HepG2 (cell line): ENCODE measurements around the gene RNASE11. TPM values are rescaled to one million over a fixed set of nuclear protein-coding genes. Genes with fewer than 3 reads are reported as not detected.

Experiments
- ATF7 ChIP-seq, 2 experiments: fragments of 450-650 bp in 1 of 2; sonication (generic) in 1 of 2; formaldehyde crosslinking in 1 of 2; IDR thresholded peaks; 2 replicates each; pipeline versions ENCODE4 v1.4.0 to v1.6.1; 2016 to 2020; ENCODE audit warnings: antibody characterized with exemption in 1 of 2, mild to moderate bottlenecking in 1 of 2, missing genetic modification reagents in 1 of 2
- ATF7-NPFF ChIP-seq: sonication (generic); formaldehyde crosslinking; IDR thresholded peaks from 2 replicates; pipeline ENCODE4 v1.8.1; 2023; ENCODE audit warnings: mild to moderate bottlenecking, low read depth, missing genetic modification reagents, moderate library complexity
- CREBL2 ChIP-seq: sonication (generic); formaldehyde crosslinking; IDR thresholded peaks from 2 replicates; pipeline ENCODE4 v1.8.1; 2023; ENCODE audit warnings: missing genetic modification reagents, mild to moderate bottlenecking, borderline replicate concordance
- FLYWCH1 ChIP-seq: sonication (generic); formaldehyde crosslinking; IDR thresholded peaks from 2 replicates; pipeline ENCODE4 v1.8.1; 2023; ENCODE audit warnings: mild to moderate bottlenecking, missing genetic modification reagents
- HES4 ChIP-seq: sonication (generic); formaldehyde crosslinking; IDR thresholded peaks from 2 replicates; pipeline ENCODE4 v1.9.0; 2021; ENCODE audit warnings: mild to moderate bottlenecking, missing genetic modification reagents, borderline replicate concordance
- HNF1B ChIP-seq: sonication (generic); formaldehyde crosslinking; IDR thresholded peaks from 2 replicates; pipeline ENCODE4 v1.5.1; 2020; ENCODE audit warnings: mild to moderate bottlenecking, moderate library complexity, missing genetic modification reagents
- HNRNPL ChIP-seq: fragments of 200-400 bp; formaldehyde crosslinking; IDR thresholded peaks from 2 replicates; pipeline ENCODE4 v1.6.1; 2017; ENCODE audit warnings: mild to moderate bottlenecking, low read depth, low read length
- MAX ChIP-seq: IDR thresholded peaks from 2 replicates; pipeline ENCODE4 v1.6.1; 2012; ENCODE audit warnings: inconsistent platforms
- MIXL1 ChIP-seq: IDR thresholded peaks from 2 replicates; pipeline ENCODE4 v1.6.1; 2016
- NR3C1 ChIP-seq: sonication (generic); formaldehyde crosslinking; IDR thresholded peaks from 2 replicates; pipeline ENCODE4 v1.4.0; 2020; ENCODE audit warnings: missing genetic modification reagents
- NRL ChIP-seq: sonication (generic); formaldehyde crosslinking; IDR thresholded peaks from 2 replicates; pipeline ENCODE4 v1.5.0; 2020; ENCODE audit warnings: missing genetic modification reagents, mild to moderate bottlenecking, moderate library complexity, borderline replicate concordance
- PBX3 ChIP-seq: sonication (generic); formaldehyde crosslinking; IDR thresholded peaks from 2 replicates; pipeline ENCODE4 v1.8.1; 2023; ENCODE audit warnings: missing genetic modification reagents, inconsistent platforms, borderline replicate concordance
- PCBP1 ChIP-seq: fragments of 200-400 bp; formaldehyde crosslinking; IDR thresholded peaks from 2 replicates; pipeline ENCODE4 v1.6.1; 2017; ENCODE audit warnings: mild to moderate bottlenecking, low read depth, low read length, borderline replicate concordance
- SMYD3 ChIP-seq: sonication (generic); formaldehyde crosslinking; IDR thresholded peaks from 2 replicates; pipeline ENCODE4 v1.8.1; 2023; ENCODE audit warnings: mild to moderate bottlenecking, missing genetic modification reagents
- TBL1XR1 ChIP-seq: fragments of 150-350 bp; IDR thresholded peaks from 2 replicates; pipeline ENCODE4 v1.6.1; 2014; ENCODE audit warnings: borderline replicate concordance, low read length; ENCODE audit not compliant: partially characterized antibody
- TCF12 ChIP-seq, 2 experiments: fragments of 450-650 bp in 1 of 2; sonication (generic) in 1 of 2; formaldehyde crosslinking in 1 of 2; IDR thresholded peaks; 2 replicates each; pipeline versions ENCODE4 v1.6.1 to v1.8.0; 2017 to 2022; ENCODE audit warnings: antibody characterized with exemption in 1 of 2, mild to moderate bottlenecking in 1 of 2, missing genetic modification reagents in 1 of 2, moderate library complexity in 1 of 2
- TCF7 ChIP-seq: sonication (generic); IDR thresholded peaks from 2 replicates; pipeline ENCODE4 v1.6.1; 2016; ENCODE audit warnings: antibody characterized with exemption, low read depth
- ZC3H4 ChIP-seq: sonication (generic); formaldehyde crosslinking; IDR thresholded peaks from 2 replicates; pipeline ENCODE4 v1.4.0; 2020; ENCODE audit warnings: missing genetic modification reagents, borderline replicate concordance
- ZKSCAN5 ChIP-seq: sonication (generic); formaldehyde crosslinking; IDR thresholded peaks from 2 replicates; pipeline ENCODE4 v1.5.1; 2020; ENCODE audit warnings: mild to moderate bottlenecking, missing genetic modification reagents
- ZMAT3 ChIP-seq: sonication (generic); formaldehyde crosslinking; conservative IDR thresholded peaks from 2 replicates; pipeline ENCODE4 v1.7.0; 2021; ENCODE audit warnings: missing genetic modification reagents
- ZMAT5 ChIP-seq: sonication (generic); formaldehyde crosslinking; IDR thresholded peaks from 2 replicates; pipeline ENCODE4 v1.5.0; 2020; ENCODE audit warnings: mild to moderate bottlenecking, low read depth, missing genetic modification reagents, borderline replicate concordance
- ZNF18 ChIP-seq: sonication (generic); formaldehyde crosslinking; IDR thresholded peaks from 2 replicates; pipeline ENCODE4 v1.8.0; 2022; ENCODE audit warnings: mild to moderate bottlenecking, missing genetic modification reagents; ENCODE audit not compliant: insufficient replicate concordance
- ZNF296 ChIP-seq: sonication (generic); formaldehyde crosslinking; conservative IDR thresholded peaks from 2 replicates; pipeline ENCODE4 v1.5.0; 2020; ENCODE audit warnings: mild to moderate bottlenecking, missing genetic modification reagents
- ZNF3 ChIP-seq: IDR thresholded peaks from 2 replicates; pipeline ENCODE4 v1.7.0; 2017; ENCODE audit warnings: inconsistent platforms
- ZNF589 ChIP-seq: sonication (generic); formaldehyde crosslinking; conservative IDR thresholded peaks from 2 replicates; pipeline ENCODE4 v1.8.0; 2022; ENCODE audit warnings: mild to moderate bottlenecking, moderate library complexity, missing genetic modification reagents
- polyA plus RNA-seq, 8 experiments: library from polyadenylated mRNA; depleted of rRNA in 3 of 8; stranded (reverse) in 7 of 8; unstranded in 1 of 8; fragments of >200 nt; fragmentation: Illumina TruSeq in 4 of 8; extraction: Trizol in 4 of 8; gene quantifications; 2 replicates each; pipeline versions ENCODE4 v1.2.1 to v1.2.3, GENCODE V29; 2011 to 2016; ENCODE audit warnings: low read depth in 4 of 8, missing spikeins in 1 of 8, mixed read lengths in 1 of 8; ENCODE audit not compliant: insufficient read depth in 1 of 8
- total RNA-seq, 5 experiments: library from RNA; depleted of rRNA; stranded (reverse); fragments of >200 nt; fragmentation: Illumina TruSeq; extraction: Trizol; gene quantifications; 2 replicates each; pipeline ENCODE4 v1.2.3, GENCODE V29; 2016; ENCODE audit warnings: low read depth in 1 of 5

RNASE11 gene
- total and polyA plus RNA-seq, 2 of the 13 experiments (the other 11 are each of a cell fraction or from before 2014, with no cell fraction given), result not detected

- TF ChIP-seq ATF7-NPFF (CRISPR knock-in tag) (no peak), CREBL2 (no peak), ZNF3 (no peak), ZKSCAN5 (CRISPR knock-in tag) (no peak), ZMAT5 (CRISPR knock-in tag) (no peak), HNF1B (CRISPR knock-in tag) (peak; percentile 79), ZMAT3 (CRISPR knock-in tag) (no peak; the same call in 1 of the 2 replicates), ATF7 (IDR thresholded peaks at IDR 0.05) (no peak), ATF7 (CRISPR knock-in tag; IDR thresholded peaks at IDR 0.05) (no peak), TCF7 (no peak), MIXL1 (CRISPR knock-in tag) (peak; percentile 30; the same call in 1 of the 2 replicates), TCF12 (IDR thresholded peaks at IDR 0.05) (no peak), TCF12 (CRISPR knock-in tag; IDR thresholded peaks at IDR 0.05) (no peak), TBL1XR1 (peak; percentile 56), HNRNPL (no peak), PCBP1 (no peak), ZC3H4 (CRISPR knock-in tag) (no peak), MAX (peak; percentile 50), SMYD3 (CRISPR knock-in tag) (no peak), NRL (CRISPR knock-in tag) (no peak; the same call in 1 of the 2 replicates), HES4 (CRISPR knock-in tag) (no peak), FLYWCH1 (CRISPR knock-in tag) (no peak), NR3C1 (CRISPR knock-in tag) (no peak), ZNF18 (no peak), ZNF589 (CRISPR knock-in tag) (no peak), PBX3 (CRISPR knock-in tag) (no peak), ZNF296 (CRISPR knock-in tag) (peak; percentile 23; the same call in 1 of the 2 replicates)
Observed at GRCh38 chr14:20606190-20606901, 18.5 kb upstream of the RNASE11 start (continued).
